Liver (tissue), 9 donors: ENCODE measurements around the gene C11orf58. TPM values are rescaled to one million over a fixed set of nuclear protein-coding genes. Genes with fewer than 3 reads are reported as not detected.

Source experiments
- DNase-seq: peaks from one replicate; pipeline ENCODE4 v3.0.0-alpha.2; 2017; ENCODE audit warnings: low spot score
- H3K27ac ChIP-seq, 2 donors: one replicate each; pipeline ENCODE4 v1.7.0; 2013; ENCODE audit warnings: inconsistent platforms in 2 of 2, low read length in 2 of 2, control low read depth in 1 of 2, low read depth in 1 of 2, mild to moderate bottlenecking in 1 of 2
- H3K27me3 ChIP-seq, 4 donors: one replicate each; pipeline versions ENCODE4 v1.6.1 to v1.7.0; 2013; ENCODE audit warnings: low read length in 3 of 4, inconsistent platforms in 1 of 4, mild to moderate bottlenecking in 1 of 4, moderate library complexity in 1 of 4; ENCODE audit not compliant: control insufficient read depth in 4 of 4, insufficient read depth in 4 of 4
- H3K36me3 ChIP-seq, 4 donors: one replicate each; pipeline versions ENCODE4 v1.6.1 to v1.7.0; 2013; ENCODE audit warnings: low read length in 3 of 4, mild to moderate bottlenecking in 3 of 4, low read depth in 1 of 4, moderate library complexity in 1 of 4; ENCODE audit not compliant: control insufficient read depth in 4 of 4, insufficient read depth in 3 of 4
- H3K4me1 ChIP-seq, 4 donors: one replicate each; pipeline versions ENCODE4 v1.6.1 to v1.7.0; 2013; ENCODE audit warnings: low read length in 3 of 4, mild to moderate bottlenecking in 3 of 4, moderate library complexity in 1 of 4; ENCODE audit not compliant: control insufficient read depth in 4 of 4, insufficient read depth in 4 of 4
- H3K4me3 ChIP-seq, 3 donors: one replicate each; pipeline versions ENCODE4 v1.6.1 to v1.7.0; 2013; ENCODE audit warnings: low read length in 3 of 3, control low read depth in 1 of 3, low read depth in 1 of 3, mild to moderate bottlenecking in 1 of 3
- H3K9ac ChIP-seq, 2 donors: one replicate each; pipeline ENCODE4 v1.7.0; 2013; ENCODE audit warnings: low read length in 2 of 2, mild to moderate bottlenecking in 2 of 2, moderate library complexity in 2 of 2, control low read depth in 1 of 2, low read depth in 1 of 2
- H3K9me3 ChIP-seq, 4 donors: one replicate each; pipeline versions ENCODE4 v1.6.1 to v1.7.0; 2013; ENCODE audit warnings: low read length in 3 of 4; ENCODE audit not compliant: control insufficient read depth in 4 of 4
- ATF3 ChIP-seq: IDR thresholded peaks from 2 replicates; pipeline ENCODE4 v1.6.1; 2016; ENCODE audit warnings: antibody characterized with exemption
- CTCF ChIP-seq: fragments of 150-350 bp; IDR thresholded peaks from 2 replicates; pipeline ENCODE4 v1.5.1; 2017; ENCODE audit warnings: improper control_type of control experiment, low read depth, low read length; ENCODE audit not compliant: missing input control
- EGR1 ChIP-seq, 2 donors: IDR thresholded peaks; 2 replicates each; pipeline ENCODE4 v1.6.1; 2016 to 2018; ENCODE audit warnings: antibody characterized with exemption in 2 of 2, low read depth in 2 of 2
- FOXA1 ChIP-seq: IDR thresholded peaks from 2 replicates; pipeline ENCODE4 v1.6.1; 2016; ENCODE audit warnings: antibody characterized with exemption
- FOXA2 ChIP-seq: IDR thresholded peaks from 2 replicates; pipeline ENCODE4 v1.6.1; 2016; ENCODE audit warnings: antibody characterized with exemption
- GABPA ChIP-seq, 2 donors: IDR thresholded peaks in 1 of 2; conservative IDR thresholded peaks in 1 of 2; 2 replicates each; pipeline ENCODE4 v1.6.1; 2016; ENCODE audit warnings: antibody characterized with exemption in 2 of 2, mild to moderate bottlenecking in 1 of 2, moderate library complexity in 1 of 2
- HNF4A ChIP-seq, 2 donors: conservative IDR thresholded peaks; 2 replicates each; pipeline ENCODE4 v1.6.1; 2016; ENCODE audit warnings: antibody characterized with exemption in 2 of 2, mild to moderate bottlenecking in 2 of 2
- HNF4G ChIP-seq: IDR thresholded peaks from 2 replicates; pipeline ENCODE4 v1.6.1; 2016; ENCODE audit warnings: antibody characterized with exemption
- JUND ChIP-seq, 2 donors: IDR thresholded peaks; 2 replicates each; pipeline ENCODE4 v1.6.1; 2016; ENCODE audit warnings: antibody characterized with exemption in 2 of 2
- MAX ChIP-seq: IDR thresholded peaks from 2 replicates; pipeline ENCODE4 v1.6.1; 2016; ENCODE audit warnings: antibody characterized with exemption
- NR2F2 ChIP-seq: IDR thresholded peaks from 2 replicates; pipeline ENCODE4 v1.6.1; 2016; ENCODE audit warnings: antibody characterized with exemption
- RAD21 ChIP-seq, 2 donors: IDR thresholded peaks; 2 replicates each; pipeline ENCODE4 v1.6.1; 2016; ENCODE audit warnings: antibody characterized with exemption in 2 of 2, mild to moderate bottlenecking in 2 of 2
- RXRA ChIP-seq, 2 donors: IDR thresholded peaks; 2 replicates each; pipeline ENCODE4 v1.6.1; 2017 to 2018; ENCODE audit warnings: antibody characterized with exemption in 2 of 2, mild to moderate bottlenecking in 1 of 2
- SP1 ChIP-seq: IDR thresholded peaks from 2 replicates; pipeline ENCODE4 v1.6.1; 2018; ENCODE audit warnings: antibody characterized with exemption, mild to moderate bottlenecking
- TAF1 ChIP-seq: conservative IDR thresholded peaks from 2 replicates; pipeline ENCODE4 v1.6.1; 2016; ENCODE audit warnings: antibody characterized with exemption, mild to moderate bottlenecking
- YY1 ChIP-seq: IDR thresholded peaks from 2 replicates; pipeline ENCODE4 v1.6.1; 2016; ENCODE audit warnings: antibody characterized with exemption, mild to moderate bottlenecking
- ZBTB33 ChIP-seq: IDR thresholded peaks from 2 replicates; pipeline ENCODE4 v1.6.1; 2016; ENCODE audit warnings: antibody characterized with exemption
- WGBS: extraction: QIAGEN DNeasy Blood & Tissue Kit; methylation state at CpG from one replicate; pipeline ENCODE4 v1.1.7; 2013; 5-methylcytosine and 5-hydroxymethylcytosine counted together
- polyA plus RNA-seq, 2 donors: library from polyadenylated mRNA; stranded (reverse) in 1 of 2; unstranded in 1 of 2; fragments of 200-250 nt in 1 of 2; fragments of >200 nt in 1 of 2; fragmentation: Nextera tagmentation in 1 of 2; extraction: Ambion mirVana in 1 of 2; gene quantifications; one replicate each; pipeline versions ENCODE4 v1.2.1 to v1.2.3, GENCODE V29; 2013 to 2015
- total RNA-seq, 2 donors: library from RNA; depleted of rRNA; stranded (reverse); fragments of >200 nt; gene quantifications; one replicate each; pipeline ENCODE4 v1.2.3, GENCODE V29; 2014
- TF ChIP-seq, protein P1 (sequence below): IDR thresholded peaks from 2 replicates; pipeline ENCODE4 v1.6.1; 2016; ENCODE audit warnings: antibody characterized with exemption, mild to moderate bottlenecking
- donor health status: healthy.
- donor health status: healthy.
- donor health status: healthy.
- donor health status: healthy.
- donor health status: healthy.

The C11orf58 gene
- total and polyA plus RNA-seq, 4 donors: 54.6 to 106 (median 101) TPM

GRCh38 chr11:16772141-16772512, 33.7 kb downstream of the C11orf58 start:
- DNase-seq: no peak
- Histone ChIP-seq H3K4me3 (no peak overlapping the region), H3K36me3 (no peaks in the 10 kb centered on the region), H3K27ac (no peak overlapping the region), H3K27me3 (no peaks in the 10 kb centered on the region), H3K9ac (no peak overlapping the region), H3K9me3 (no peaks in the 10 kb centered on the region), H3K4me1 (peaks cover 11 to 20% (median 18%) of the 10 kb centered on the region in 4 donors)
- WGBS: 100% methylated on average over 2 of the region's 2 CpGs
- TF ChIP-seq GABPA (IDR thresholded peaks at IDR 0.05 in 1 of 2, conservative IDR thresholded peaks at IDR 0.05 in 1 of 2) (no peak), MAX (no peak), ZBTB33 (no peak), HNF4A (conservative IDR thresholded peaks at IDR 0.05) (no peak)

- 85% methylated on average over 9 of the region's 9 CpGs for WGBS
- Histone ChIP-seq H3K4me3 (no peak overlapping the region), H3K4me1 (peaks cover 11 to 20% (median 18%) of the 10 kb centered on the region in 4 donors), H3K9ac (no peak overlapping the region), H3K27ac (peak overlapping the region; percentile 33 to 56), H3K9me3 (no peaks in the 10 kb centered on the region), H3K36me3 (peaks cover 0 to 8% (median under 1%) of the 10 kb centered on the region in 4 donors), H3K27me3 (no peaks in the 10 kb centered on the region)
- DNase-seq: no peak
- TF ChIP-seq TAF1: no peak
- TF ChIP-seq FOXA2: no peak
- no peak for TF ChIP-seq HNF4A (conservative IDR thresholded peaks at IDR 0.05)
- TF ChIP-seq SP1: no peak
- TF ChIP-seq, protein P1, sequence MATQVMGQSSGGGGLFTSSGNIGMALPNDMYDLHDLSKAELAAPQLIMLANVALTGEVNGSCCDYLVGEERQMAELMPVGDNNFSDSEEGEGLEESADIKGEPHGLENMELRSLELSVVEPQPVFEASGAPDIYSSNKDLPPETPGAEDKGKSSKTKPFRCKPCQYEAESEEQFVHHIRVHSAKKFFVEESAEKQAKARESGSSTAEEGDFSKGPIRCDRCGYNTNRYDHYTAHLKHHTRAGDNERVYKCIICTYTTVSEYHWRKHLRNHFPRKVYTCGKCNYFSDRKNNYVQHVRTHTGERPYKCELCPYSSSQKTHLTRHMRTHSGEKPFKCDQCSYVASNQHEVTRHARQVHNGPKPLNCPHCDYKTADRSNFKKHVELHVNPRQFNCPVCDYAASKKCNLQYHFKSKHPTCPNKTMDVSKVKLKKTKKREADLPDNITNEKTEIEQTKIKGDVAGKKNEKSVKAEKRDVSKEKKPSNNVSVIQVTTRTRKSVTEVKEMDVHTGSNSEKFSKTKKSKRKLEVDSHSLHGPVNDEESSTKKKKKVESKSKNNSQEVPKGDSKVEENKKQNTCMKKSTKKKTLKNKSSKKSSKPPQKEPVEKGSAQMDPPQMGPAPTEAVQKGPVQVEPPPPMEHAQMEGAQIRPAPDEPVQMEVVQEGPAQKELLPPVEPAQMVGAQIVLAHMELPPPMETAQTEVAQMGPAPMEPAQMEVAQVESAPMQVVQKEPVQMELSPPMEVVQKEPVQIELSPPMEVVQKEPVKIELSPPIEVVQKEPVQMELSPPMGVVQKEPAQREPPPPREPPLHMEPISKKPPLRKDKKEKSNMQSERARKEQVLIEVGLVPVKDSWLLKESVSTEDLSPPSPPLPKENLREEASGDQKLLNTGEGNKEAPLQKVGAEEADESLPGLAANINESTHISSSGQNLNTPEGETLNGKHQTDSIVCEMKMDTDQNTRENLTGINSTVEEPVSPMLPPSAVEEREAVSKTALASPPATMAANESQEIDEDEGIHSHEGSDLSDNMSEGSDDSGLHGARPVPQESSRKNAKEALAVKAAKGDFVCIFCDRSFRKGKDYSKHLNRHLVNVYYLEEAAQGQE: no peak
- no peak for TF ChIP-seq EGR1 (IDR thresholded peaks at IDR 0.05; ENCODE audit: low read depth in 2 of 2)
- no peak for TF ChIP-seq CTCF
- TF ChIP-seq RXRA (IDR thresholded peaks at IDR 0.05): no peak
- no peak for TF ChIP-seq RAD21 (IDR thresholded peaks at IDR 0.05)
- TF ChIP-seq MAX: no peak
- no peak for TF ChIP-seq ZBTB33
- no peak for TF ChIP-seq ATF3
- no peak for TF ChIP-seq YY1
- no peak for TF ChIP-seq NR2F2
- TF ChIP-seq JUND (IDR thresholded peaks at IDR 0.05): no peak
- no peak for TF ChIP-seq HNF4G
- no peak for TF ChIP-seq FOXA1
Measured at GRCh38 chr11:16773981-16774935, 35.8 kb downstream of the C11orf58 start.
